Panc1 (cell line): Measurements from ENCODE around the gene DOK7.

Experiments
- TF ChIP-seq, protein P1 (sequence below): fragments of 450-650 bp; IDR thresholded peaks from 2 replicates; pipeline ENCODE4 v1.5.1; 2017; ENCODE audit warnings: mild to moderate bottlenecking
- TF ChIP-seq, protein P2 (sequence below), 2 experiments: IDR thresholded peaks; 2 replicates each; pipeline ENCODE4 v1.6.1; 2011 to 2012; ENCODE audit warnings: low read depth in 2 of 2, control low read depth in 1 of 2, low read length in 1 of 2, mild to moderate bottlenecking in 1 of 2, moderate library complexity in 1 of 2; ENCODE audit not compliant: insufficient read depth in 1 of 2

DNA sequence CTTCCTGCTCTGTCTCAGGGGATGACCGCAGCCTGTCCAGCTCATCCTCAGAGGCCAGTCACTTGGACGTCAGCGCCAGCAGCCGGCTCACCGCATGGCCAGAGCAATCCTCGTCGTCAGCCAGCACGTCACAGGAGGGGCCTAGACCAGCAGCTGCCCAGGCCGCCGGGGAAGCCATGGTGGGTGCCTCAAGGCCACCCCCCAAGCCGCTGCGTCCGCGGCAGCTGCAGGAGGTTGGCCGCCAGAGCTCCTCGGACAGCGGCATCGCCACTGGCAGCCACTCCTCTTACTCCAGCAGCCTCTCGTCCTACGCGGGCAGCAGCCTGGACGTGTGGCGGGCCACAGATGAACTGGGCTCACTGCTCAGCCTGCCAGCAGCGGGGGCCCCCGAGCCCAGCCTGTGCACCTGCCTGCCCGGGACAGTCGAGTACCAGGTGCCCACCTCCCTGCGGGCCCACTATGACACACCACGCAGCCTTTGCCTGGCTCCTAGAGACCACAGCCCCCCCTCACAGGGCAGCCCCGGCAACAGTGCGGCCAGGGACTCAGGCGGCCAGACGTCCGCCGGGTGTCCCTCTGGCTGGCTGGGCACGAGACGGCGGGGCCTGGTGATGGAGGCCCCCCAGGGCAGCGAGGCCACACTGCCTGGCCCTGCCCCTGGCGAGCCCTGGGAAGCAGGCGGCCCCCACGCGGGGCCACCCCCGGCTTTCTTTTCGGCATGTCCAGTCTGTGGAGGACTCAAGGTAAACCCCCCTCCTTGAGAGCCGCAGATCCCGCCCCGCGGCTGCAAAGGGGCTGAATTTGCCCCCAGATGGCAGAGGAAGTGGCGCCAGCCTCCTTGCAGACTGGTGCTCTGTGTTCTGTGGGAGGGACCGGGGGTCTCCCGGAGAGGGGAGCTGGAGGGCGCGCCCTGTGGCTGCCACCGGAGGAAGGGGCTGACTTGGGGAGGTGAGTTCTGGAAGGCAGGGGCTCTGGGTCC, 29.9 kb downstream of the DOK7 start:
- TF ChIP-seq, protein P1, sequence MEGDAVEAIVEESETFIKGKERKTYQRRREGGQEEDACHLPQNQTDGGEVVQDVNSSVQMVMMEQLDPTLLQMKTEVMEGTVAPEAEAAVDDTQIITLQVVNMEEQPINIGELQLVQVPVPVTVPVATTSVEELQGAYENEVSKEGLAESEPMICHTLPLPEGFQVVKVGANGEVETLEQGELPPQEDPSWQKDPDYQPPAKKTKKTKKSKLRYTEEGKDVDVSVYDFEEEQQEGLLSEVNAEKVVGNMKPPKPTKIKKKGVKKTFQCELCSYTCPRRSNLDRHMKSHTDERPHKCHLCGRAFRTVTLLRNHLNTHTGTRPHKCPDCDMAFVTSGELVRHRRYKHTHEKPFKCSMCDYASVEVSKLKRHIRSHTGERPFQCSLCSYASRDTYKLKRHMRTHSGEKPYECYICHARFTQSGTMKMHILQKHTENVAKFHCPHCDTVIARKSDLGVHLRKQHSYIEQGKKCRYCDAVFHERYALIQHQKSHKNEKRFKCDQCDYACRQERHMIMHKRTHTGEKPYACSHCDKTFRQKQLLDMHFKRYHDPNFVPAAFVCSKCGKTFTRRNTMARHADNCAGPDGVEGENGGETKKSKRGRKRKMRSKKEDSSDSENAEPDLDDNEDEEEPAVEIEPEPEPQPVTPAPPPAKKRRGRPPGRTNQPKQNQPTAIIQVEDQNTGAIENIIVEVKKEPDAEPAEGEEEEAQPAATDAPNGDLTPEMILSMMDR = no peak
- TF ChIP-seq, protein P2, sequence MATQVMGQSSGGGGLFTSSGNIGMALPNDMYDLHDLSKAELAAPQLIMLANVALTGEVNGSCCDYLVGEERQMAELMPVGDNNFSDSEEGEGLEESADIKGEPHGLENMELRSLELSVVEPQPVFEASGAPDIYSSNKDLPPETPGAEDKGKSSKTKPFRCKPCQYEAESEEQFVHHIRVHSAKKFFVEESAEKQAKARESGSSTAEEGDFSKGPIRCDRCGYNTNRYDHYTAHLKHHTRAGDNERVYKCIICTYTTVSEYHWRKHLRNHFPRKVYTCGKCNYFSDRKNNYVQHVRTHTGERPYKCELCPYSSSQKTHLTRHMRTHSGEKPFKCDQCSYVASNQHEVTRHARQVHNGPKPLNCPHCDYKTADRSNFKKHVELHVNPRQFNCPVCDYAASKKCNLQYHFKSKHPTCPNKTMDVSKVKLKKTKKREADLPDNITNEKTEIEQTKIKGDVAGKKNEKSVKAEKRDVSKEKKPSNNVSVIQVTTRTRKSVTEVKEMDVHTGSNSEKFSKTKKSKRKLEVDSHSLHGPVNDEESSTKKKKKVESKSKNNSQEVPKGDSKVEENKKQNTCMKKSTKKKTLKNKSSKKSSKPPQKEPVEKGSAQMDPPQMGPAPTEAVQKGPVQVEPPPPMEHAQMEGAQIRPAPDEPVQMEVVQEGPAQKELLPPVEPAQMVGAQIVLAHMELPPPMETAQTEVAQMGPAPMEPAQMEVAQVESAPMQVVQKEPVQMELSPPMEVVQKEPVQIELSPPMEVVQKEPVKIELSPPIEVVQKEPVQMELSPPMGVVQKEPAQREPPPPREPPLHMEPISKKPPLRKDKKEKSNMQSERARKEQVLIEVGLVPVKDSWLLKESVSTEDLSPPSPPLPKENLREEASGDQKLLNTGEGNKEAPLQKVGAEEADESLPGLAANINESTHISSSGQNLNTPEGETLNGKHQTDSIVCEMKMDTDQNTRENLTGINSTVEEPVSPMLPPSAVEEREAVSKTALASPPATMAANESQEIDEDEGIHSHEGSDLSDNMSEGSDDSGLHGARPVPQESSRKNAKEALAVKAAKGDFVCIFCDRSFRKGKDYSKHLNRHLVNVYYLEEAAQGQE (IDR thresholded peaks at IDR 0.05; ENCODE audit: insufficient read depth in 1 of 2, low read depth in 2 of 2, low read length in 1 of 2) = no peak
